Measurements from ENCODE around the gene DEDD. TPM values are rescaled to one million over a fixed set of nuclear protein-coding genes. Genes with fewer than 3 reads are reported as not detected.

The DEDD gene
- total and polyA plus RNA-seq, 2 experiments from 2014 or later, result 28.1 to 35.5 TPM

GRCh38 chr1:161091093-161091492, 41.4 kb downstream of the DEDD start:
- H3K27ac ChIP-seq, result no peak overlapping the region
- H3K27me3 ChIP-seq, result peaks cover 3% of the 10 kb centered on the region
- no peaks in the 10 kb centered on the region for H3K4me1 ChIP-seq (ENCODE audit: low read depth)
- no peak for TF ChIP-seq CTCF (IDR thresholded peaks at IDR 0.05; ENCODE audit: low read depth, low read length)
- H3K9me3 ChIP-seq (ENCODE audit: low read depth), result no peaks in the 10 kb centered on the region
- no peaks in the 10 kb centered on the region for H3K36me3 ChIP-seq
- H3K4me3 ChIP-seq, result no peak overlapping the region
- no peak for DNase-seq (ENCODE audit: low read depth in 1 of 2, low spot score in 1 of 2)

- no peak overlapping the region for H3K27ac ChIP-seq
- no peak for TF ChIP-seq CTCF (IDR thresholded peaks at IDR 0.05; ENCODE audit: low read depth, low read length)
- DNase-seq (ENCODE audit: low read depth in 1 of 2, low spot score in 1 of 2), result no peak
These were observed 41.9 kb downstream of the DEDD start for GRCh38 chr1:161090617-161091016.

GRCh38 chr1:161089938-161090337, 42.5 kb downstream of the DEDD start:
- DNase-seq (ENCODE audit: low read depth in 1 of 2, low spot score in 1 of 2), result no peak

More at GRCh38 chr1:161090617-161091016, 41.9 kb downstream of the DEDD start:
- Histone ChIP-seq H3K36me3 (no peaks in the 10 kb centered on the region), H3K9me3 (ENCODE audit: low read depth) (no peaks in the 10 kb centered on the region), H3K27me3 (peaks cover 3% of the 10 kb centered on the region), H3K4me1 (ENCODE audit: low read depth) (no peaks in the 10 kb centered on the region), H3K4me3 (no peak overlapping the region)

GRCh38 chr1:161089251-161089924, 43.1 kb downstream of the DEDD start, which contains the start of gene NECTIN4:
Gene NECTIN4 (minus strand): TSS chr1:161089558. CDS start chr1:161089296, 262 bp downstream.
- Histone ChIP-seq H3K9me3 (ENCODE audit: low read depth) (no peaks in the 10 kb centered on the region), H3K27me3 (no peaks in the 10 kb centered on the region), H3K36me3 (no peaks in the 10 kb centered on the region), H3K27ac (no peak within 1 kb of the TSS), H3K4me1 (ENCODE audit: low read depth) (no peaks in the 10 kb centered on the region), H3K4me3 (no peak within 1 kb of the TSS)
- no peak for TF ChIP-seq CTCF (IDR thresholded peaks at IDR 0.05; ENCODE audit: low read depth, low read length)
- DNase-seq (ENCODE audit: low read depth in 1 of 2, low spot score in 1 of 2), result no peak

More at GRCh38 chr1:161089938-161090337, 42.5 kb downstream of the DEDD start:
- TF ChIP-seq CTCF (IDR thresholded peaks at IDR 0.05; ENCODE audit: low read depth, low read length), result no peak
- Histone ChIP-seq H3K9me3 (ENCODE audit: low read depth) (no peaks in the 10 kb centered on the region), H3K36me3 (no peaks in the 10 kb centered on the region), H3K4me3 (no peak overlapping the region), H3K27me3 (peaks cover 2% of the 10 kb centered on the region), H3K4me1 (ENCODE audit: low read depth) (no peaks in the 10 kb centered on the region), H3K27ac (no peak overlapping the region)

- Histone ChIP-seq H3K4me1 (ENCODE audit: low read depth) (no peaks in the 10 kb centered on the region), H3K27ac (no peak overlapping the region), H3K4me3 (no peak overlapping the region), H3K36me3 (no peaks in the 10 kb centered on the region), H3K27me3 (no peaks in the 10 kb centered on the region), H3K9me3 (ENCODE audit: low read depth) (no peaks in the 10 kb centered on the region)
- no peak for DNase-seq (ENCODE audit: low read depth in 1 of 2, low spot score in 1 of 2)
- TF ChIP-seq CTCF (IDR thresholded peaks at IDR 0.05; ENCODE audit: low read depth, low read length), result no peak
These were observed 43.8 kb downstream of the DEDD start for GRCh38 chr1:161088587-161089110.

Measured in cardiac muscle cell (in vitro differentiated cells and primary cell).